Sigmoid colon (tissue), 7 donors: ENCODE results near the gene FAM168B. TPM values are rescaled to one million over a fixed set of nuclear protein-coding genes. Genes with fewer than 3 reads are reported as not detected.

Experiments used
- DNase-seq: peaks from one replicate; pipeline ENCODE4 v3.0.0-alpha.2; 2019
- H3K27ac ChIP-seq, 4 donors: fragments of 200-600 bp; sonication (generic); one replicate each; pipeline ENCODE4 v1.5.1; 2016 to 2019; ENCODE audit warnings: mild to moderate bottlenecking in 1 of 4
- H3K27me3 ChIP-seq, 3 donors: fragments of 200-600 bp; sonication (generic); one replicate each; pipeline ENCODE4 v1.5.1; 2019; ENCODE audit warnings: mild to moderate bottlenecking in 1 of 3
- H3K36me3 ChIP-seq, 4 donors: fragments of 200-600 bp; sonication (generic); one replicate each; pipeline ENCODE4 v1.5.1; 2016 to 2019
- H3K4me1 ChIP-seq, 4 donors: fragments of 200-600 bp; sonication (generic); one replicate each; pipeline ENCODE4 v1.5.1; 2017 to 2019
- H3K4me3 ChIP-seq, 4 donors: fragments of 200-600 bp; sonication (generic); one replicate each; pipeline ENCODE4 v1.5.1; 2017 to 2019; ENCODE audit warnings: mild to moderate bottlenecking in 2 of 4, moderate library complexity in 1 of 4
- H3K9me3 ChIP-seq, 4 donors: fragments of 200-600 bp in 3 of 4; sonication (generic) in 3 of 4; one replicate each; pipeline versions ENCODE4 v1.5.1 to v1.6.1; 2013 to 2019
- EP300 ChIP-seq, 4 donors: sonication (generic); formaldehyde crosslinking; IDR thresholded peaks; one replicate each; pipeline ENCODE4 v1.6.1; 2017; ENCODE audit warnings: antibody characterized with exemption in 4 of 4
- POLR2A ChIP-seq, 2 donors: fragments of 450-650 bp; IDR thresholded peaks; one replicate each; pipeline ENCODE4 v1.6.1; 2016; ENCODE audit warnings: antibody characterized with exemption in 2 of 2, mild to moderate bottlenecking in 2 of 2, moderate library complexity in 2 of 2
- POLR2AphosphoS5 ChIP-seq, 4 donors: sonication (generic); formaldehyde crosslinking; IDR thresholded peaks; one replicate each; pipeline ENCODE4 v1.6.1; 2017; ENCODE audit warnings: antibody characterized with exemption in 4 of 4
- WGBS, 2 donors: extraction: QIAGEN DNeasy Blood & Tissue Kit; methylation state at CpG; one replicate each; pipeline ENCODE4 v1.1.7; 2013; 5-methylcytosine and 5-hydroxymethylcytosine counted together
- intact Hi-C: fragments of 100-400 bp; cut with DNase I; formaldehyde crosslinking; loops from one replicate; pipeline ENCODE4 v1.15.1; 2023
- polyA plus RNA-seq, 3 donors: library from polyadenylated mRNA; stranded (reverse); fragments of 200-250 nt; gene quantifications; one replicate each; pipeline ENCODE4 v1.2.3, GENCODE V29; 2013
- total RNA-seq, 4 donors: library from RNA; depleted of rRNA; stranded (reverse); fragments of >200 nt; gene quantifications; one replicate each; pipeline ENCODE4 v1.1.0, GENCODE V29; 2016
- TF ChIP-seq, protein P1 (sequence below), 4 experiments: fragments of 450-650 bp in 3 of 4; fragments of 200-600 bp in 1 of 4; IDR thresholded peaks; one replicate each; pipeline ENCODE4 v1.5.1; 2016 to 2019; ENCODE audit warnings: antibody characterized with exemption in 4 of 4, mild to moderate bottlenecking in 3 of 4, moderate library complexity in 2 of 4
- donor health status: healthy with polysubstance abuse.
- donor health status: Bipolar disorder and iron deficiency.
- donor health status: healthy.

FAM168B gene
- total and polyA plus RNA-seq, 7 donors: 29.1 to 153 (median 125) TPM

DNA sequence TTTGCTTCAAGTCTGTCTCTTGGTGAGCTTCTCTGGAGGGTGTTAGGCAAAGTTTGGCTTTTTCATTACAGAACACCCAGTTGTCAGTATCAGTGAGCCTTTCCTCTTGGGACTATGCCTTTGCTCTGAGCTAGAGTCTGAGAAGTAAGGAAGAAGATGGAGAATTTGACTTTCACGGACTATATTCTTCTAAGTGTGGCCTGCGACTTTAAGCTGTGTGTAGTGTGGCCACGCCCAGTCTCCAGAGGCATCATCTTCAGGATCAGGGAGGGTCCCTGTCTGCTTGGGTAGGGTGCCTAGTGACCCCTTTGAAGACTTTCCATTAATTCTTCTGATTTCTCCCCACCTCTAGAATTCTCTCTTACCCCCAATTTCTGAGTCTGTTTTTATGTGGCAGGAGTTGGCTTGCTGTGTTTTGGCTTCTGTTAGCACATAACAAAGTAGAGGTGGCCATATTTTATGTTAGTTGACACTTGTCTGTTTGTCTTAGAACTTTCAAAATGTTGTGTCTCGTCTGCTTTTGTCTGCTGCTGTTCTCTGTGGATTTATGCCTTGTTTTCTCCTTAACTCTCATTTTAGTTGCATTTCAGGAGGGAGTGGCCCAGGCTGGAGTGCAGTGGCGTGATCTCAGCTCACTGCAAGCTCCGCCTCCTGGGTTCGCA lies 20.4 kb upstream of the FAM168B start:
- DNase-seq: no peak
- no peaks in the 10 kb centered on the region for H3K27me3 ChIP-seq
- 93% methylated on average over 7 of the region's 7 CpGs for WGBS, 2 donors
- H3K27ac ChIP-seq: no peak overlapping the region
- peaks cover 0 to 25% (median 7%) of the 10 kb centered on the region in 4 donors for H3K4me1 ChIP-seq
- intact Hi-C loops: no loop called here
- no peaks in the 10 kb centered on the region for H3K9me3 ChIP-seq
- no peak for TF ChIP-seq POLR2A (IDR thresholded peaks at IDR 0.05)
- no peak for TF ChIP-seq EP300 (IDR thresholded peaks at IDR 0.05)
- TF ChIP-seq, protein P1, sequence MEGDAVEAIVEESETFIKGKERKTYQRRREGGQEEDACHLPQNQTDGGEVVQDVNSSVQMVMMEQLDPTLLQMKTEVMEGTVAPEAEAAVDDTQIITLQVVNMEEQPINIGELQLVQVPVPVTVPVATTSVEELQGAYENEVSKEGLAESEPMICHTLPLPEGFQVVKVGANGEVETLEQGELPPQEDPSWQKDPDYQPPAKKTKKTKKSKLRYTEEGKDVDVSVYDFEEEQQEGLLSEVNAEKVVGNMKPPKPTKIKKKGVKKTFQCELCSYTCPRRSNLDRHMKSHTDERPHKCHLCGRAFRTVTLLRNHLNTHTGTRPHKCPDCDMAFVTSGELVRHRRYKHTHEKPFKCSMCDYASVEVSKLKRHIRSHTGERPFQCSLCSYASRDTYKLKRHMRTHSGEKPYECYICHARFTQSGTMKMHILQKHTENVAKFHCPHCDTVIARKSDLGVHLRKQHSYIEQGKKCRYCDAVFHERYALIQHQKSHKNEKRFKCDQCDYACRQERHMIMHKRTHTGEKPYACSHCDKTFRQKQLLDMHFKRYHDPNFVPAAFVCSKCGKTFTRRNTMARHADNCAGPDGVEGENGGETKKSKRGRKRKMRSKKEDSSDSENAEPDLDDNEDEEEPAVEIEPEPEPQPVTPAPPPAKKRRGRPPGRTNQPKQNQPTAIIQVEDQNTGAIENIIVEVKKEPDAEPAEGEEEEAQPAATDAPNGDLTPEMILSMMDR (IDR thresholded peaks at IDR 0.05): no peak
- TF ChIP-seq POLR2AphosphoS5 (IDR thresholded peaks at IDR 0.05): no peak
- no peak overlapping the region for H3K4me3 ChIP-seq
- H3K36me3 ChIP-seq: peaks cover 0 to 7% (median 0%) of the 10 kb centered on the region in 4 donors

GRCh38 chr2:131112529-131112928 lies 19.3 kb upstream of the FAM168B start:
- DNase-seq: no peak
- 67 to 91% methylated on average over 2 of the region's 2 CpGs for WGBS, 2 donors
- TF ChIP-seq POLR2AphosphoS5 (IDR thresholded peaks at IDR 0.05): no peak
- TF ChIP-seq, protein P1 (IDR thresholded peaks at IDR 0.05): no peak
- Histone ChIP-seq H3K27ac (no peak overlapping the region), H3K36me3 (peaks cover 0 to 7% (median 0%) of the 10 kb centered on the region in 4 donors), H3K4me3 (no peak overlapping the region), H3K9me3 (no peaks in the 10 kb centered on the region), H3K4me1 (peaks cover 0 to 31% (median 7%) of the 10 kb centered on the region in 4 donors), H3K27me3 (no peaks in the 10 kb centered on the region)
- intact Hi-C loops: no loop called here

DNA sequence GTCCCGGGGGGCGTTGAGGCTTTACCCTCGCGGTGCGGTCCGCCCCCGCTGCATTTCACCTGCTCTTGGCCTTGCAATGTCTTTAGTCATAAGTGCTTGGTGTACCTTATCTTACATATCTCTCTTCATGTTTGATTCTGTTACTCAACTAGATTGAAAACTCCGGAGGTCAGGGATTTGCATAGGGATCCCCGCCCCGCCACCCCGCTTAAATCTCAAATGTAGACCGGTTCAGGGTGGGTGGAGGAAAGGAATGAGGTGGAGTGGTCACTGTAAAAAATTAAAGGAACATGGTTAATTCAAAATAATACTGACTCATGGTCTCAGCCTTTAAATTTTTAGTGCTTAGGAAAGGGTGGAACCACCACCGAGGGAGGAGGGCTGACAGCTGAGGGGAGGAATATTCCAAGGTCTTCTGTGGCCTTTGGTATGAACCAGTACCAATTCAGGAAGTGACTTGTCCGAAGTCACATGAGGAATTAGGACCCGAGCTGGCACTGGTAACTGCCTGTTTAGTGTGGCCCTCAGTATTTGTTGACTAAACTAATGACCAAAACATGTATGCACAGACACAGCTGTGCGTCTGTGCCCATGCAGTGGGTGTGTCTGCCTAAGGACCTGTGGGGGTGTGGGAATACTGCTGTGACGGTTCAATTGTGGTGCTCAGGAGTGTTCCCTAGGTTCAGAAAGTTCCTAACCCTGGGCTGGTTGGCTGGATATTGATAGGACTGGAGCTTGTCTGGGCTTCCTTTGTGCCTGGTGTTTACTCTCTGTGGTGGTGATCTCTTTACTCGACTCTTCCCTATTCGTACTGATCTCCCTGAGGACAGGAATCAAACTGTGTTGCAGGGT lies 12.9 kb upstream of the FAM168B start:
- intact Hi-C loops: loop anchor here (1.0 to 10.0 kb wide), 3 partner anchors 12 to 751 kb away; partner anchors contain the start of genes MZT2A and PTPN18
- Histone ChIP-seq H3K27ac (peak overlapping the region; percentile 85 to 94 (median 90)), H3K9me3 (no peaks in the 10 kb centered on the region), H3K4me3 (peak overlapping the region; percentile 75 to 98 (median 87)), H3K36me3 (no peaks in the 10 kb centered on the region), H3K27me3 (no peaks in the 10 kb centered on the region), H3K4me1 (peaks cover 0 to 31% (median 23%) of the 10 kb centered on the region in 4 donors)
- TF ChIP-seq EP300 (IDR thresholded peaks at IDR 0.05) (no peak), POLR2AphosphoS5 (IDR thresholded peaks at IDR 0.05) (peak in 1 of 4 donors; percentile 32)
- TF ChIP-seq, protein P1 (IDR thresholded peaks at IDR 0.05): no peak
- DNase-seq: no peak
- 1 to 4% methylated on average over 19 of the region's 19 CpGs for WGBS, 2 donors

DNA sequence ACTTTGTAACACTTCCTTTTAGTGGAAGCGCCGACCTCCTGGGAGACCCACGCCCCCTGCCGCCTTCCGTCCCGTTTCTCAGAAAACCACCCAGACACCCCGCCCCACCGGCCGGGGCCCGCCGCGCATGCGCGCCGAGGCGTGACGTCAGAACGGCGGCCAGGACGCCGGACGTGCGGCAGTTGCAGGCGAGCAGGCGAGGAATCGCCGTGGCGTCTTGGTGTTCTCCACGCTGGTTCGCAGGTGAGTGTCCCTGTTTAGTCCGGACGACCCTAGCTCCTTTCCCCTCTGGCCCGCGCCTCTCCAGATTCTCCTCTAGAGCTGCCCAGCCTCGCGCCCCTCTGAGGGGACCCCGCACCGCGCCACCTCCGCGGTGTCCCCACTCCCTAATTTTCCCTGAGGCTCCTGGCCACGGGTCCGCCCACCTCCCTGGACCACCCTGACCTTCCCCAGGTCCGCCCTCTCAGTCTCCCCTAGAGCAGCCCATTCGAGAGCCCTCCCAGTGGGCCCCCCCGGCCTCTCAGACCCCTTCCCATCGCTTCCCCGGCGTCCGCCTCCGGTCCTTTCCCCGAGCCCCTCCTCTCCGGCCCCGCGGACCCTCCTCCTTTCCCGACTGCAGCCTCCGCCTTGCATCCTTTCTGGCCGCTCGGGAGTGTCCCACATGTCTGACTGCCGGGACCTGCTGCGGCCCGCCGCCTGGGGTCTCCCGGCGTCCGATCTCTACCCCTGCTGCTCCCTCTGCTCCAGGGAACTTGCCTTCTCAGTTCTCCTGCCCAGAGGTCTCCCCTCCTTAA lies 12.1 kb upstream of the FAM168B start, which contains the start of gene PLEKHB2:
TSS of gene PLEKHB2 (plus strand) at position 181 of the 794 bp plus-strand sequence. CDS start 15,606 bp downstream, outside the sequence.
- WGBS, 2 donors: 1% methylated on average over 66 of the region's 66 CpGs
- intact Hi-C loops: loop anchor here (1.0 to 10.0 kb wide), 3 partner anchors 11 to 751 kb away; partner anchors contain the start of genes MZT2A and PTPN18
- H3K4me3 ChIP-seq: peak within 1 kb of the TSS; percentile 75 to 98 (median 87)

More for the DNA sequence above, 12.1 kb upstream of the FAM168B start, which contains the start of gene PLEKHB2:
- Histone ChIP-seq H3K4me1 (peaks cover 0 to 31% (median 23%) of the 10 kb centered on the region in 4 donors), H3K9me3 (no peaks in the 10 kb centered on the region), H3K36me3 (no peaks in the 10 kb centered on the region), H3K27me3 (no peaks in the 10 kb centered on the region), H3K27ac (peak within 1 kb of the TSS; percentile 85 to 94 (median 90))
- TF ChIP-seq EP300 (IDR thresholded peaks at IDR 0.05) (no peak), POLR2A (IDR thresholded peaks at IDR 0.05) (peak; percentile 79 to 93), POLR2AphosphoS5 (IDR thresholded peaks at IDR 0.05) (peak; percentile 95 to 98 (median 97))
- TF ChIP-seq, protein P1 (IDR thresholded peaks at IDR 0.05): no peak
- peak; percentile 94 for DNase-seq
